GM19395 (cell line): ENCODE results near the gene DLX3.

Experiments used
- ATAC-seq: cut with Tn5 transposase; IDR thresholded peaks from one replicate; pipeline ENCODE4 v1.9.1; 2021; ENCODE audit warnings: mild to moderate bottlenecking, moderate library complexity; ENCODE audit not compliant: unreplicated experiment

Gene DLX3

DNA sequence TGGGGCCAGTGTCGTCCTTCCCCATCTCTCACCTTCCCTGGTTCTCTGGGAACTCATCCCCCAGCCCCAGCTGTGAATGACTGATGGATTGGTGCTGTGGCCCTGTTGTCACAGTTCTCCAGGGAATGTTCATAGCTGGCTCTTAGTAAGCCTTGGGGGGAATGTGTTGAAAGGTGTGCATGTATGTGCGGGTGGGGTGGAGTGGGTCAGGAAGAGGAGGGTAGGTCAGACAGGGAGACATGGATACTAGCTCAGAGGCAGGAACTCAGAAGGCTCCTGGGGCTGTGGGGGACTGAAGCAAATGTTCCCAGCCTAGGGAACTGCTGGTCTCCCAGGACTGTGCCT is 21.8 kb downstream of the DLX3 start:
- no peak for ATAC-seq

GRCh38 chr17:49972486-49973270 is 22.3 kb downstream of the DLX3 start:
- no peak for ATAC-seq

DNA sequence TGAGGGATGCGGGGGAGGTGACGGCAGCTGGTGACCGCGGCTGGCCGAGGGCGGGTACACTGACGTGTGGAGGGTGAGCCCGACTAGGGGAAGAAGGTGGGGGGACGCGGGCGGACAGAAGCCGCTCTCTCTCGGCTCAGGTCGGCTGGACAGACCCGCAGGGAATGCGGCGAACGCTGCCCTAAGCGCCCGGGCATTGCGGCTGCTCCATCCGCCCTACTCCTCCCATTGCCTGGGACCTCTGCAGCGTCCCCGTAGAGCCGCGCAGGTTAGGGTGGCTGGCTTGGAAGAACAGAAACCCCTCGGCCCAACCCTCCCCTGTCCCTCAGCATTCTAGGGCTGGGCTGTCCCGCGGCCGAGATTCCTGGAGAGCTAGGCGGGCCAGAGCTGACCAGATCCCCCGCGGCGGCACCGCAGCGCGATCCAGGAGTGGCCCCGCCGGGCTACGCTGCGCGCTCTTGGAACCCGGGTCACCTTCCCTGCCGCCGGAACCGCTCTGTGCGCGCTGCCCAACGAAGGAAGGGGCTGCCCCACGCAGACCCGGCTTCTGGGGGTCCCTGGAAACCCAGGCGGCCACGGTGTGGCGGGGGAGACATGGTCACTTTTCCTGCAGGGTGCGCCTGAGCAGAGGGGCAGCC is 23.1 kb downstream of the DLX3 start:
- no peak for ATAC-seq

GRCh38 chr17:49971199-49971847 is 23.7 kb downstream of the DLX3 start:
- ATAC-seq: no peak

GRCh38 chr17:49970498-49970897 is 24.5 kb downstream of the DLX3 start:
- no peak for ATAC-seq

- no peak for ATAC-seq
Observed at GRCh38 chr17:49969795-49970389, 25.1 kb downstream of the DLX3 start.

DNA sequence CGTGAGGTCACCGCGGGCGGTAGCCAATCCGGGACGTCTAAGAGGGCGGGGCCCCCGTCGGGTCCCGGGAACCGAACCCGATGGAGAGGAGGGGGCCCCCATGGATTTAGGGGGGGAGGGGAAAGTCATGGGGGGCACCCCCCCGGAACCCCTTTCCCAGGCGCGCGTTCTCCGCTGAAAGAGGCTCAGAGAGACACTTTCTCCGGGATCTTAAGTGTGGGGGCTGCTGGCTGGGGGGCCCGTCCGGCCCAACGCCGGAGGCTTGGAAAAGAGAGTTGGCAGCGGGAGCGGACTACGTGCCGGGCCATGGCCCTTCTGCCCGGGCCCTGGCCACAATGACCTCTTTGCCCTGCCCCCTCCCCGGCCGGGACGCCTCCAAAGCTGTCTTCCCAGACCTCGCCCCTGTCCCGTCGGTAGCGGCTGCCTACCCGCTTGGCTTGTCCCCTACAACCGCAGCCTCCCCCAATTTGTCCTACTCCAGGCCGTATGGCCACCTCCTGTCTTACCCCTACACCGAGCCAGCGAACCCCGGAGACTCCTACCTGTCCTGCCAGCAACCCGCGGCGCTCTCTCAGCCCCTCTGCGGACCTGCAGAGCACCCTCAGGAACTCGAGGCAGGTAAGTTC is 25.8 kb downstream of the DLX3 start, which contains the start of gene DLX4:
Gene DLX4, plus strand, starts transcription at position 57 of the 626 bp plus-strand sequence. Its CDS starts 279 bp downstream, at position 336.
- no peak for ATAC-seq

- no peak for ATAC-seq
Observed at GRCh38 chr17:49968405-49969133, 26.5 kb downstream of the DLX3 start.

GRCh38 chr17:49967621-49968404 is 27.2 kb downstream of the DLX3 start:
- ATAC-seq: no peak

DNA sequence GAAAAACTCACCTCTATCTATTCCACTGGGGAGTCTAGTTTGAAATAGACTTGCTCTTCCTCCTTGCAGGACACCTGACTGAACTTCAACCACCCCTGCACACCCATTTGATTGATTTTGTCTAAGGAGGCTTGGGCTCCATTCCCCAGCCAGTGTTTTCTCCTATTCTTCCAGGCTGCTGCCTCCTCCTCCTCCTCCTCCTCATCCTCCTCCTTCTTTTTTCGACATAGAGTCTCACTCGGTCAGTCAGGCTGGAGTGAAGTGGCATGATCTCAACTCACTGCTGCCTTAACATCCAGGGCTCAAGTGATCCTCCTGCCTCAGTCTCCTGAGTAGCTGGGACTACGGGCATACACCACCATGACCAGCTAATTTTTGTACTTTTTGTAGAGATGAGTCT is 27.8 kb downstream of the DLX3 start:
- ATAC-seq: no peak

GRCh38 chr17:49966767-49967166 is 28.3 kb downstream of the DLX3 start:
- no peak for ATAC-seq

- ATAC-seq: no peak
Observed at GRCh38 chr17:49965524-49965909, 29.5 kb downstream of the DLX3 start.

- ATAC-seq: no peak
Observed at GRCh38 chr17:49964769-49965523, 30.1 kb downstream of the DLX3 start.

- no peak for ATAC-seq
Observed at GRCh38 chr17:49964303-49964768, 30.7 kb downstream of the DLX3 start.

DNA sequence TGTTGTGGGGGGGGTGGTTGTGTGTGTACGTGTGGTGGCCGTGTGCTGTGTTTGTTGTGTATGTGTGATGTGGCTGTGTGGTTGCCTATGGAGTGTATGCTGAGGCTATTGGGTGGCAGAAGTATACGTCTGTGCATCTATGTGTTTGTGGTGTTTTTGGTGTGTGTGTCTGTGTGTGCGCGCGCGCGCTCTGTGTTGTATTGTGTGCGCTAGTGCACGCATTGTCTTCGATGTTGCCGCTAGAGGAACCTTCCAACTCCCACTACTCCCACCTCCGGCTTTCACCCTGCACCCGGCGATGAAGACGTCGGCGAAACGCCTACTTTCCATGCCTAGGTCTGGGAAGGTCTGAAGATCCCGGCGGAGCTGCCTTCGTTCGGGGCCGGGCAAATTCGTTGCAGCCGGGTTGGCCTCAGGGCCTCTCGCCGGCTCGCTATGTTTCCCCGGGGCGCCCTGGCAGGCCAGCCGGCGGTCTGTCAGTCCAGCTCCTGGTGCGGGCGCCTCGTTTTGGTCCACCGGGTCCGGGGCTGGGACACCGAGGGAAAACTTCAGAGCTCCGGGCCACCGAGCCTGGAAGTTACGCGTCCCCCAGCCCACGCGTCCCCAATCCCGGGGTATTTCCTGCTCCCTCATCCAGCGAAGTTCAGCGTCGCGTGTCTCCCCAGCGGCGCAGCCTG is 31.3 kb downstream of the DLX3 start:
- ATAC-seq: no peak

- no peak for ATAC-seq
Observed at GRCh38 chr17:49963309-49963625, 31.8 kb downstream of the DLX3 start.

GRCh38 chr17:49962599-49963308 is 32.3 kb downstream of the DLX3 start:
- ATAC-seq: no peak
